Hippocampal formation (tissue), 2 donors: ENCODE measurements around the gene HOXB4.

Experiments used
- DNase-seq, 2 donors: peaks; one replicate each; lab custom pipeline; 2025; lab: John Stamatoyannopoulos, UW

The HOXB4 gene

GRCh38 chr17:48601539-48602425, 23.6 kb upstream of the HOXB4 start:
- DNase-seq, result no peak

- DNase-seq, result no peak
Observed at GRCh38 chr17:48601207-48601538, 23.0 kb upstream of the HOXB4 start.

DNA sequence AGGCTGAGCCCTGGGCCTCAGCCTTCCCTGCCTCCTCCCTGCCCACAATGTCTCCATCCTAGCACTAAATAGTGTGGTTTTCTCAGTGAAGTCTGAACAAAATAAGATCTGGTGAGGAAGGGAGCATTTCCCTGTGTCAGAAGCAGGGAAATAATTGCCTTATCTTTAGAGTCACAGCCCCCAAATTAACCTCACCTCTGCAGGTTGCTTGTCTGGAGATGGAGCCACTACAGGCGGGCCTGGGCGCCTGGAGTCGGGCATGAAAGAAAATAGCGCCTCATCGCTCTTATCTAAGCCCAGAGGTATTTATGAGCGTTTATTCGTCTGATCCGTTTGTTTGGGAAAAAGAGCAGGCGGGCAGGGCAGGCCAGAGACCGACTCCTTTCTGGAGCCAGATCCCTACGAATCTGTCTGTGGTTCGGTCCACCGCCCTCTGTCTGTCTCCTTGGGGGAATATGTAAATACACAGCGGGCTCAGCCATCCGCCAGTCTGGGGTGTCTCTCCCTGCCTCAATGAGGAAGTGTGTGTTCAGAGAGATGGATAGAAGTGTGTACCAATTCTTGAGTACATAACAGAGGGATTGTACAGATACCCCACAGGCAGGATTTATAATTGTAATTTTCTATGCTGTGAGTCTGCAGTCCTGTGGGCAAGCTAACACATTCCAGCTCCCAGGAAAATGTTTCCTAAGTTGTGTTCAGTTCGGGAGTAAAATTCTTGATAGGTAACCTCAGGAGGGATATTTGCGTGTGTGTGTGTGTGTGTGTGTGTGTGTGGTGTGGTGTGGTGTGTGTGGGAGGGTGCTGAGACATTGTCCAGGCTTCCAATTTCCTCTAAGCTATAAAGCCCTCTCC, 22.3 kb upstream of the HOXB4 start:
- no peak for DNase-seq

- no peak for DNase-seq
Observed at GRCh38 chr17:48599354-48599753, 21.2 kb upstream of the HOXB4 start.

GRCh38 chr17:48598736-48599135, 20.6 kb upstream of the HOXB4 start:
- DNase-seq, result no peak

- DNase-seq, result no peak
Observed at GRCh38 chr17:48597778-48598631, 19.9 kb upstream of the HOXB4 start.

GRCh38 chr17:48597528-48597777, 19.3 kb upstream of the HOXB4 start:
- DNase-seq, result no peak

DNA sequence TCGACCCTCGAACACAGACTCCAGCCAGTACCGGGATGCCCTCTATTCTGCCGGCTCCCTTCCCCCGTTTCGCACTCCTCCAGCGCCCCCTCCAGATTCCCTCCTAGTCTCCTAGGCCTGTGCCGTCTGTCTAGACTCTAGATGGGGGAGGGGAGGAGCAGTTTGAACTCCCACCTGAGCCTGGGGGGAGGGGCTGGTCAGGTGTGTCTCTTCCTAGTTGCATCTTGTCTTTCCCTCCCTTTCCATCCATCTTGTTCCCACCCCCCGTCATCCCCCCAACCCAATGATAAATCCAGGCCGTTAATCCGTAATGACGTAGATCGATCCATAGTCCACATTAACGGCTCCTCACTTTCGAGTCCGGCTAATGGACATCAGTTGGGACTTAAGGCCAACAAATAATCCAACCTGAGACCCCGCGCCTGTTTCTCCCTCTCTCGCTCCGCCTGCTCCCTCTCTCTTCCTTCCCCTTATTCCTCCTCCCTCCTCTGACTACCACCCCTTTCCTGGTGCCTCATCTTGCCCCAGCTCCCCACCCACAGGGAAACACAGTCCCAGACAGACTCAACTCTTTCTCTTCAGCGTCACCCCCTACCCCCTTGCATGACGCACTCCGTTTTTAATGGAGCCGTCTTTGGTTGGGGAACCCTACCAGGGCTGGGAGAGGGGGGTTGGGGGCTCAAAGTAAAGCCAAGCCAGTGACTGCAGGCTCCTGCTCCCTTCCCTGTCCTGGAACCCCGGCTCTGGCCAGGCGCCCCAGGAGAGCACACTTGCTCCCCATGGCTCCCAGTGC, 18.8 kb upstream of the HOXB4 start:
- no peak for DNase-seq

DNA sequence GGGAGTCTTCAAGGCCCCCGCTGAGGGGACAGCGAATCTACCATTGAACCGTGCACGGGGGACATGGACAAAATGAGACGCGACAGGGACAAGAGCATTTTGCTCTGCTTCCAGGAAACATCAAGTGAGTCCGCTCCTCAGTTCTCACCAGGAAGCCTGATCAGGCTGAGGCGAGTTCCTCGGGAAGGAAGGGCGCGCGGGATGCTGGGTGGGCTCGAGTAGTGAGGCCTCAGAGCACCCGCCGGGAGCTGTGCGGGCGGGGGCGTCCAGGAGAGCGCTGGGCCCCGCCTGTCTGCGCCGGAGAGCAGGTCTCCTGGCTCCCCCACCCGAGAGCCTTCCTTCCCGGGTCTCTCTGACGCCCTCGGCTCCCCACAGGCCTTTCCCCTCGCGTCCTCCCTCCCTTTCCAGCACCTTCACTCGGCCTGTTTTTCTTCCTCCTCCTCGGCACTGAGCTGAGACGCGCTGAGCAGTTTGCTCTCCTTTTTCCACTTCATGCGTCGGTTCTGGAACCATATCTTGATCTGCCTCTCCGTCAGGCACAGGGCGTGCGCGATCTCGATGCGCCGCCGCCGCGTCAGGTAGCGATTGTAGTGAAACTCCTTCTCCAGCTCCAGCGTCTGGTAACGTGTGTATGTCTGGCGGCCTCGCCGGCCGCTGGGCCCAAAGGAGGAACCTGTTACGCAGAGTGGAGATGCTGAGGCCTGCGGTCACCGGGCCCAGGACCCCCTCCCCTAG, 18.0 kb upstream of the HOXB4 start:
- DNase-seq, result no peak

DNA sequence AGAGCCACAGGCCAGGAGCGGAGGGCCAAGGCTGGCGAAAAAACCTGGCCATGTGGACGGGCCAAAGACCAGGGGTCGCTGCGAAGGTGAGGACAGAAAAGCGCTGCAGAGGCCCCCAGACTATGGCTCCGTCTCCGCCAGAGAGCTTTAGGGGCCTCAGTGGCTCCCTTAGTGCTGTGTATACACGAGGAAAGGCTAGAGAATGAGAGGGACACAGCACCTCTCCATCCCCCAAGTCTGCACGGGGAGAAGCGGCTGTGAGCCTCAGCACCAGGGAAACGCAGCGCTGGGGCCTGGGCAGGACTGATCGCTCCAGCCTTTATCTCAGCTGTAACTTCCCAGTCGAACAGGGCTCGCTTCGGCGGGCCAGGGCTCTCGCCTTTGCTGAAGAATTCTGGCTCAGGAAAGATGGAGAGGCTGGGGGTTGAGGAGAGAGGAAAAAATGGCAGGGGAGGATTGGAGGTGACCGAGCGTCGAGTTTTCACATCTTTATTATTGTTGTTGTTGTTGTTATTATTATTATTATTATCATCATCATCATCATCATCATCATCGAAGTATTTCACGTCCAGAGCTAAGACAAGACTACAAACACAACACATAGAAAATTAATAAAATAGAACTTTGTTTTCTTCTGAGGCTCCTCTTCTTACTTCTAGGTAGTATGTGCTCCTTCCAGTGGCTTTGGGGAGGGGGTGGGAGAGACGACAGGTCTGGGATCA, 17.3 kb upstream of the HOXB4 start:
- no peak for DNase-seq

DNA sequence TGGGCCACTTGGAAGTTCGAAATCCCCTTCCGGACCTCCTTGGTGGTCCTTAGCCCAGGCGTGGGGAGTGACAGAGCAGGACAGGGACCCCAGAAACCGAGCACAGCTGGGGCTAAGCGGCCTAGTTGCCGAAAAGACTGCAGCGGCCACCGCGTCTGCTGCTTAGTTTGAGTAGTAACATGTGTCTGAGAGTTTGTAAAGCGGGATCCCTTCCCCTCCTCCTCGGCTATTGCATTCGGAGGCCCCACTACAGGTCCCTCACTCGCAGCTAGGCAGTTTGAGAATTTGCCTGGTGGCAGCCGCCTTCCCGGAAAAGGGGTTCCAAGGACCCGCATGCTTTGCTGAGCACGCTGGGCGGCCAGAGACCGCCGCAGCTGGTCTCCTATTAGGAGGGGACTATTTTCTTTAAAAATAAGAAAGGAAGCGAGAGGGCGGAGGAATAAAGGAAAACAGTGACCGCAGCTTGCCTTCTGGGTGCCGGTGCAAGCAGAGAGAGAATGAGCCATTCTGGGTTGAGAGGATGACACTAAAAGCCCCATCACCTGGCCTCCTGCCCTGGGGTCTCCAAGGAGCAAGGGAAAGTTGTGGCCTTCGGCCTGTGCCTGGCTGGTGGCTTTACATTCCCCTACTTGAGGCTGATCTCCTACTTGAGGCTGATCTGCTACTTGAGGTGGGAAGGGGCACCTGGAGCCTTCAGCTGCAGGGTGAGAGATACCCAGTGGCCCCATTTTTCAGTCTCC, 16.6 kb upstream of the HOXB4 start:
- no peak for DNase-seq

GRCh38 chr17:48593840-48594537, 15.8 kb upstream of the HOXB4 start:
- DNase-seq, result no peak

DNA sequence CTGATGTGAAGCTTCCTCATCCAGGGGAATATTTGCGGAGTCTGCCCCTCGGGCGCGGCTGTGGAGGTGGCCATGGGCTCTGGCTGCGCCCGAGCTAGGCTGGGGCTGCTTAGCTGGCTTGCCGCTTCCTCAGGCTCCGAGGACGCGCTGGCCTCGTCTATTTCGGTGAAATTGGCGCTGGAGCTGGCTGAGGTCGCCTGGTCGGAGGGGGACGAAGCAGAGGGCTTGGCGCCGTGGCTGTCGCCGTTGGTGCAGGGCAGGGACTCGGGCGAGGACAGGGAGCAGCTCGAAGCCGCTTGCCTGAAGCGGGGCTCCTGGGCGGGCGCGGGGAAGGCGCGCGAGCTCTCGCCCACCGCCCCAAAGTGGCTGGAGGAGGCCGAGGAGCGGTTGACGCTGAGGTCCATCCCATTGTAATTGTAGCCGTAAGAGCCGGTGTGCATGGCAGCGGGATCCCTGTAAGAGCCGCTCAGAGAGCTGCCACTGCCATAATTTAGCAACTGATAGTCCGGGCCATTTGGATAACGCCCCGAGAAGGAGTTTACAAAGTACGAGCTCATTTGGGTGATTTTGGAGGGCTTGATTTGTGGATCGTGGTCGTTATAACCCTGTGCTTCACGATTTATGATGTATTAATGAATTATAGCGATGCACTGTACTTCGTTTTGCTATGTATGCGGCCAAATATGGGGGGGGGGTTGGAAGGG, 15.1 kb upstream of the HOXB4 start, which contains the start of gene HOXB5:
Gene HOXB5, minus strand, starts transcription at position 654 of the 704 bp plus-strand sequence. Its CDS starts 97 bp downstream, at position 557.
- no peak for DNase-seq

- no peak for DNase-seq
Observed at GRCh38 chr17:48592577-48592976, 14.4 kb upstream of the HOXB4 start.

GRCh38 chr17:48592057-48592514, 13.9 kb upstream of the HOXB4 start:
- no peak for DNase-seq

- no peak for DNase-seq
Observed at GRCh38 chr17:48591255-48592056, 13.3 kb upstream of the HOXB4 start.

DNA sequence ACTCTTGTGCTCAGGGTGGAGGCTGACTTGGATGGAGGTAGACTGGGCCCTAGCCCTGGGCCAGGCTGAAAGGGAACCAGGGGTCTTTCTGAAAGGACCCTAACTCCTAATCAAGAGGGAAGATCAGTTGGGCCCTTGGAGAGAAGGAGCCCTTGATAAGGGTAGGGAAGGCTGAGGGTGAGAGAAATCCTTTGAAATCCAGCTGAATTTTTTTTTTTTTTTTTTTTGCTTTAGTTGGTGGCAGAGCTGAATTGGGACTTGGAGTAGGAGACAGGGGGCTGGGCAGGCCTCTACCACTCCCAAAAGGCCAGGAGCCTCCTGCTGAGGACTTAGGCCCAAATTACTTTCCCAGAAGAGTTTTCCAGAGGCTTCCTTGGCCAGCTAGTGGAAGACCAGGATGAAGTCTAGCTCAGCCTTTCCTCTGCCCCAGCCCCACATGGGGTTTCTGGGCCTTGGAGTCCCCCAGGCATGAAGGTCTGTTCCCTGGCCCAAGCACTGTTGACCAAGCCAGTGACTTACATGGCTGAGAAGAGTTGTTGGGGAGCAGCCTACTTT, 12.5 kb upstream of the HOXB4 start:
- no peak for DNase-seq
